Esophagus squamous epithelium (tissue), 4 donors: ENCODE measurements around the gene CRYBA1.
"Not testable (repeated sequence)": the region's sequence is repeated elsewhere in the genome, so short reads cannot be mapped to it uniquely, and the experiment has no call there.

Source experiments
- POLR2A ChIP-seq, 4 donors: fragments of 450-650 bp; IDR thresholded peaks; one replicate each; pipeline ENCODE4 v1.6.1; 2017; ENCODE audit warnings: antibody characterized with exemption in 4 of 4, mild to moderate bottlenecking in 4 of 4, moderate library complexity in 3 of 4
- TF ChIP-seq, protein P1 (sequence below), 6 experiments: fragments of 450-650 bp in 4 of 6; fragments of 200-600 bp in 2 of 6; sonication (generic) in 2 of 6; IDR thresholded peaks; one replicate each; pipeline ENCODE4 v1.5.1; 2016 to 2019; ENCODE audit warnings: antibody characterized with exemption in 6 of 6, mild to moderate bottlenecking in 4 of 6, moderate library complexity in 4 of 6

GRCh38 chr17:29204068-29204804 lies 42.4 kb upstream of the CRYBA1 start:
- TF ChIP-seq, protein P1, sequence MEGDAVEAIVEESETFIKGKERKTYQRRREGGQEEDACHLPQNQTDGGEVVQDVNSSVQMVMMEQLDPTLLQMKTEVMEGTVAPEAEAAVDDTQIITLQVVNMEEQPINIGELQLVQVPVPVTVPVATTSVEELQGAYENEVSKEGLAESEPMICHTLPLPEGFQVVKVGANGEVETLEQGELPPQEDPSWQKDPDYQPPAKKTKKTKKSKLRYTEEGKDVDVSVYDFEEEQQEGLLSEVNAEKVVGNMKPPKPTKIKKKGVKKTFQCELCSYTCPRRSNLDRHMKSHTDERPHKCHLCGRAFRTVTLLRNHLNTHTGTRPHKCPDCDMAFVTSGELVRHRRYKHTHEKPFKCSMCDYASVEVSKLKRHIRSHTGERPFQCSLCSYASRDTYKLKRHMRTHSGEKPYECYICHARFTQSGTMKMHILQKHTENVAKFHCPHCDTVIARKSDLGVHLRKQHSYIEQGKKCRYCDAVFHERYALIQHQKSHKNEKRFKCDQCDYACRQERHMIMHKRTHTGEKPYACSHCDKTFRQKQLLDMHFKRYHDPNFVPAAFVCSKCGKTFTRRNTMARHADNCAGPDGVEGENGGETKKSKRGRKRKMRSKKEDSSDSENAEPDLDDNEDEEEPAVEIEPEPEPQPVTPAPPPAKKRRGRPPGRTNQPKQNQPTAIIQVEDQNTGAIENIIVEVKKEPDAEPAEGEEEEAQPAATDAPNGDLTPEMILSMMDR (IDR thresholded peaks at IDR 0.05): not testable (repeated sequence)
- TF ChIP-seq POLR2A (IDR thresholded peaks at IDR 0.05): not testable (repeated sequence)
